Ishikawa (cell line): Measurements from ENCODE around the gene IRX3.

Experiments
- CEBPB ChIP-seq: IDR thresholded peaks from 2 replicates; pipeline ENCODE4 v1.6.1; 2012
- EGR1 ChIP-seq: IDR thresholded peaks from 2 replicates; pipeline ENCODE4 v1.6.1; 2012
- EP300 ChIP-seq: IDR thresholded peaks from 2 replicates; pipeline ENCODE4 v1.6.1; 2012; ENCODE audit warnings: borderline replicate concordance
- FOXM1 ChIP-seq: IDR thresholded peaks from 2 replicates; pipeline ENCODE4 v1.6.1; 2012; ENCODE audit warnings: low read depth, borderline replicate concordance
- NFIC ChIP-seq: IDR thresholded peaks from 2 replicates; pipeline ENCODE4 v1.6.1; 2012
- TAF1 ChIP-seq: IDR thresholded peaks from 2 replicates; pipeline ENCODE4 v1.6.1; 2012; ENCODE audit warnings: low read depth, mild to moderate bottlenecking
- TCF12 ChIP-seq: IDR thresholded peaks from 2 replicates; pipeline ENCODE4 v1.6.1; 2012; ENCODE audit warnings: low read depth
- TEAD4 ChIP-seq: IDR thresholded peaks from 2 replicates; pipeline ENCODE4 v1.6.1; 2012
- YY1 ChIP-seq: IDR thresholded peaks from 2 replicates; pipeline ENCODE4 v1.6.1; 2012; ENCODE audit warnings: low read depth
- ZBTB7A ChIP-seq: IDR thresholded peaks from 2 replicates; pipeline ENCODE4 v1.6.1; 2012; ENCODE audit warnings: low read depth
- TF ChIP-seq, protein P1 (sequence below): IDR thresholded peaks from 2 replicates; pipeline ENCODE4 v1.6.1; 2012; ENCODE audit warnings: low read depth, mild to moderate bottlenecking
- TF ChIP-seq, protein P2 (sequence below): IDR thresholded peaks from 2 replicates; pipeline ENCODE4 v1.6.1; 2012
- TF ChIP-seq, protein P3 (sequence below): IDR thresholded peaks from 2 replicates; pipeline ENCODE4 v1.6.1; 2012

DNA sequence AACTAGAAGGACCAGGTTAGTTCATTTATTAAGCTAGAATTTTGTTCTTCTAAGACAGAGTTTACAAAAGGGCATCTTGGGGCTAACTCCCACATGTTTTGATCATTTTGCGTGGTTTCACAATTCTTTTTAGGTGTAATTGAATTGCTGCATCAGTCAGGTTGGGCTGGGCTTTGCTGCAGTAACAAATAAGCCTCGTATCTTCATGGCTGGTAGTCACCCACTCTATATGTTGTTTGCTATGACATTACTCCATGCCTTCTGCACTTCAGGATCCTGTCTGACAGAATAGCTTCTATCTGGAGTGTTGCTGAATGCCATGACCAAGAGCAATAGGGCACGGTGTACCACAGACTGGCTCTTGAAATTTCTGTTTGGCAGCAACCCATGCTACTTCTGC, 10.6 kb upstream of the IRX3 start:
- no peak for TF ChIP-seq EP300
- TF ChIP-seq, protein P1, sequence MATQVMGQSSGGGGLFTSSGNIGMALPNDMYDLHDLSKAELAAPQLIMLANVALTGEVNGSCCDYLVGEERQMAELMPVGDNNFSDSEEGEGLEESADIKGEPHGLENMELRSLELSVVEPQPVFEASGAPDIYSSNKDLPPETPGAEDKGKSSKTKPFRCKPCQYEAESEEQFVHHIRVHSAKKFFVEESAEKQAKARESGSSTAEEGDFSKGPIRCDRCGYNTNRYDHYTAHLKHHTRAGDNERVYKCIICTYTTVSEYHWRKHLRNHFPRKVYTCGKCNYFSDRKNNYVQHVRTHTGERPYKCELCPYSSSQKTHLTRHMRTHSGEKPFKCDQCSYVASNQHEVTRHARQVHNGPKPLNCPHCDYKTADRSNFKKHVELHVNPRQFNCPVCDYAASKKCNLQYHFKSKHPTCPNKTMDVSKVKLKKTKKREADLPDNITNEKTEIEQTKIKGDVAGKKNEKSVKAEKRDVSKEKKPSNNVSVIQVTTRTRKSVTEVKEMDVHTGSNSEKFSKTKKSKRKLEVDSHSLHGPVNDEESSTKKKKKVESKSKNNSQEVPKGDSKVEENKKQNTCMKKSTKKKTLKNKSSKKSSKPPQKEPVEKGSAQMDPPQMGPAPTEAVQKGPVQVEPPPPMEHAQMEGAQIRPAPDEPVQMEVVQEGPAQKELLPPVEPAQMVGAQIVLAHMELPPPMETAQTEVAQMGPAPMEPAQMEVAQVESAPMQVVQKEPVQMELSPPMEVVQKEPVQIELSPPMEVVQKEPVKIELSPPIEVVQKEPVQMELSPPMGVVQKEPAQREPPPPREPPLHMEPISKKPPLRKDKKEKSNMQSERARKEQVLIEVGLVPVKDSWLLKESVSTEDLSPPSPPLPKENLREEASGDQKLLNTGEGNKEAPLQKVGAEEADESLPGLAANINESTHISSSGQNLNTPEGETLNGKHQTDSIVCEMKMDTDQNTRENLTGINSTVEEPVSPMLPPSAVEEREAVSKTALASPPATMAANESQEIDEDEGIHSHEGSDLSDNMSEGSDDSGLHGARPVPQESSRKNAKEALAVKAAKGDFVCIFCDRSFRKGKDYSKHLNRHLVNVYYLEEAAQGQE: no peak
- no peak for TF ChIP-seq ZBTB7A
- TF ChIP-seq YY1: no peak
- TF ChIP-seq, protein P2, sequence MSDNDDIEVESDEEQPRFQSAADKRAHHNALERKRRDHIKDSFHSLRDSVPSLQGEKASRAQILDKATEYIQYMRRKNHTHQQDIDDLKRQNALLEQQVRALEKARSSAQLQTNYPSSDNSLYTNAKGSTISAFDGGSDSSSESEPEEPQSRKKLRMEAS: no peak
- no peak for TF ChIP-seq CEBPB
- TF ChIP-seq EGR1: no peak
- no peak for TF ChIP-seq TAF1
- no peak for TF ChIP-seq TEAD4
- TF ChIP-seq NFIC: no peak
- TF ChIP-seq FOXM1: no peak
- TF ChIP-seq, protein P3, sequence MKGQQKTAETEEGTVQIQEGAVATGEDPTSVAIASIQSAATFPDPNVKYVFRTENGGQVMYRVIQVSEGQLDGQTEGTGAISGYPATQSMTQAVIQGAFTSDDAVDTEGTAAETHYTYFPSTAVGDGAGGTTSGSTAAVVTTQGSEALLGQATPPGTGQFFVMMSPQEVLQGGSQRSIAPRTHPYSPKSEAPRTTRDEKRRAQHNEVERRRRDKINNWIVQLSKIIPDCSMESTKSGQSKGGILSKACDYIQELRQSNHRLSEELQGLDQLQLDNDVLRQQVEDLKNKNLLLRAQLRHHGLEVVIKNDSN: no peak
- TF ChIP-seq TCF12: no peak
